Transverse colon (tissue), 4 donors: Measurements from ENCODE around the gene AKT3.

Experiments used
- EP300 ChIP-seq: sonication (generic); formaldehyde crosslinking; IDR thresholded peaks from one replicate; pipeline ENCODE4 v1.6.1; 2017; ENCODE audit warnings: antibody characterized with exemption, low read depth
- POLR2A ChIP-seq: fragments of 450-650 bp; IDR thresholded peaks from one replicate; pipeline ENCODE4 v1.6.1; 2016; ENCODE audit warnings: antibody characterized with exemption, mild to moderate bottlenecking, moderate library complexity
- POLR2AphosphoS5 ChIP-seq, 3 donors: sonication (generic); formaldehyde crosslinking; IDR thresholded peaks; one replicate each; pipeline ENCODE4 v1.6.1; 2016; ENCODE audit warnings: antibody characterized with exemption in 3 of 3
- TF ChIP-seq, protein P1 (sequence below), 5 experiments: fragments of 200-600 bp in 3 of 5; fragments of 450-650 bp in 2 of 5; sonication (generic) in 3 of 5; IDR thresholded peaks; 1 replicate in 2 of 5; 2 replicates in 3 of 5; pipeline ENCODE4 v1.5.1; 2016 to 2017; ENCODE audit warnings: antibody characterized with exemption in 5 of 5, inconsistent platforms in 3 of 5, mild to moderate bottlenecking in 2 of 5, moderate library complexity in 1 of 5

GRCh38 chr1:243523766-243524165 lies 326.3 kb downstream of the AKT3 start:
- TF ChIP-seq POLR2A (no peak), POLR2AphosphoS5 (IDR thresholded peaks at IDR 0.05) (no peak), EP300 (no peak)
- TF ChIP-seq, protein P1, sequence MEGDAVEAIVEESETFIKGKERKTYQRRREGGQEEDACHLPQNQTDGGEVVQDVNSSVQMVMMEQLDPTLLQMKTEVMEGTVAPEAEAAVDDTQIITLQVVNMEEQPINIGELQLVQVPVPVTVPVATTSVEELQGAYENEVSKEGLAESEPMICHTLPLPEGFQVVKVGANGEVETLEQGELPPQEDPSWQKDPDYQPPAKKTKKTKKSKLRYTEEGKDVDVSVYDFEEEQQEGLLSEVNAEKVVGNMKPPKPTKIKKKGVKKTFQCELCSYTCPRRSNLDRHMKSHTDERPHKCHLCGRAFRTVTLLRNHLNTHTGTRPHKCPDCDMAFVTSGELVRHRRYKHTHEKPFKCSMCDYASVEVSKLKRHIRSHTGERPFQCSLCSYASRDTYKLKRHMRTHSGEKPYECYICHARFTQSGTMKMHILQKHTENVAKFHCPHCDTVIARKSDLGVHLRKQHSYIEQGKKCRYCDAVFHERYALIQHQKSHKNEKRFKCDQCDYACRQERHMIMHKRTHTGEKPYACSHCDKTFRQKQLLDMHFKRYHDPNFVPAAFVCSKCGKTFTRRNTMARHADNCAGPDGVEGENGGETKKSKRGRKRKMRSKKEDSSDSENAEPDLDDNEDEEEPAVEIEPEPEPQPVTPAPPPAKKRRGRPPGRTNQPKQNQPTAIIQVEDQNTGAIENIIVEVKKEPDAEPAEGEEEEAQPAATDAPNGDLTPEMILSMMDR (IDR thresholded peaks at IDR 0.05) = no peak
